Aorta (tissue), 5 donors: Measurements from ENCODE around the gene SULF2. TPM values are rescaled to one million over a fixed set of nuclear protein-coding genes. Genes with fewer than 3 reads are reported as not detected.

Source experiments
- ATAC-seq: fragments of 200-7000 bp; cut with Tn5 transposase; one replicate; pipeline ENCODE4 v1.9.1; 2022; ENCODE audit warnings: moderate library complexity; ENCODE audit not compliant: low FRiP score
- DNase-seq, 2 donors: peaks; one replicate each; pipeline ENCODE4 v3.0.0-alpha.2; 2020
- H3K27ac ChIP-seq, 2 donors: one replicate each; pipeline ENCODE4 v1.5.1; 2013; ENCODE audit warnings: low read length in 2 of 2, mild to moderate bottlenecking in 2 of 2, moderate library complexity in 2 of 2, control low read depth in 1 of 2, inconsistent platforms in 1 of 2, low read depth in 1 of 2
- H3K27me3 ChIP-seq, 2 donors: one replicate each; pipeline ENCODE4 v1.6.1; 2013; ENCODE audit warnings: control low read depth in 1 of 2, low read length in 1 of 2, mild to moderate bottlenecking in 1 of 2, moderate library complexity in 1 of 2; ENCODE audit not compliant: insufficient read depth in 2 of 2, control insufficient read depth in 1 of 2
- H3K36me3 ChIP-seq, 2 donors: one replicate each; pipeline ENCODE4 v1.6.1; 2013; ENCODE audit warnings: control low read depth in 1 of 2, low read length in 1 of 2, mild to moderate bottlenecking in 1 of 2; ENCODE audit not compliant: insufficient read depth in 2 of 2, control insufficient read depth in 1 of 2
- H3K4me1 ChIP-seq, 2 donors: one replicate each; pipeline ENCODE4 v1.6.1; 2013; ENCODE audit warnings: low read length in 2 of 2, control low read depth in 1 of 2, mild to moderate bottlenecking in 1 of 2, moderate library complexity in 1 of 2; ENCODE audit not compliant: insufficient read depth in 2 of 2, control insufficient read depth in 1 of 2
- H3K4me3 ChIP-seq, 2 donors: one replicate each; pipeline ENCODE4 v1.5.1; 2013; ENCODE audit warnings: low read length in 2 of 2, control low read depth in 1 of 2, mild to moderate bottlenecking in 1 of 2
- H3K9me3 ChIP-seq: one replicate; pipeline ENCODE4 v1.6.1; 2013; ENCODE audit warnings: mild to moderate bottlenecking, low read length; ENCODE audit not compliant: control insufficient read depth
- WGBS, 2 donors: extraction: QIAGEN DNeasy Blood & Tissue Kit; methylation state at CpG; one replicate each; pipeline ENCODE4 v1.1.7; 2013; 5-methylcytosine and 5-hydroxymethylcytosine counted together
- intact Hi-C, 2 donors: fragments of 100-400 bp; cut with DNase I; formaldehyde crosslinking; loops; one replicate each; pipeline versions ENCODE4 v1.14.2 to v1.15.0; 2022
- polyA plus RNA-seq, 2 donors: library from polyadenylated mRNA; stranded (reverse); fragments of 200-250 nt; gene quantifications; one replicate each; pipeline ENCODE4 v1.2.3, GENCODE V29; 2013
- total RNA-seq, 2 donors: library from RNA; stranded (reverse); fragmentation: NEBNext Ultra II Directional; extraction: Animal tissue kit (Norgen Biotek cat#: 25700); gene quantifications; one replicate each; pipeline ENCODE4 v1.2.1, GENCODE V29; 2021
- donor health status: healthy with polysubstance abuse.
- donor health status: Bipolar disorder and iron deficiency.
- donor health status: DM: no; HTN: no; CAD: no.
- donor health status: DM: no; HTN: no; CAD: no.
- donor health status: DM: yes; HTN: yes; CAD: no.

Gene SULF2
- total and polyA plus RNA-seq, 4 donors: 17.7 to 145 (median 64.7) TPM

DNA sequence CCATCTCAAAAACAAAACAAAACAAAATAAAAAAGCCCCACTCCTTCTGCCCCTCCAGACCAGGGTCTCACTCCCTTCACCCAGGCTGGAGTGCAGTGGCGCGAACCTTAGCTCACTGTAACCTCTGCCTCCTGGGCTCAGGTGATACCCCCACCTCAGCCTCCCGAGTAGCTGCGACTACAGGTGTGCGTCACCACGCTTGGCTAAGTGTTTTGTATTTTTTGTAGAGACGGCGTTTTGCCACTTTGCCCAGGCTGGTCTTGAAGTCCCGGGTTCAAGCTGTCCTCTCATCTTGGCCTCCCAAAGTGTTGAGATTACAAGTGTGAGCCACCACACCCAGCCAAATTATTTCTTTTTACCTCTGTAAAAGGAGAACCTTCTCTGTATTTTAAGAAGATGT is 173.5 kb downstream of the SULF2 start:
- ATAC-seq: no peak
- Histone ChIP-seq H3K27ac (no peak overlapping the region), H3K4me3 (no peak overlapping the region), H3K36me3 (no peaks in the 10 kb centered on the region), H3K4me1 (peaks cover 1 to 2% of the 10 kb centered on the region in 2 donors), H3K9me3 (no peaks in the 10 kb centered on the region), H3K27me3 (no peaks in the 10 kb centered on the region)
- intact Hi-C loops: loop anchor here in 1 of 2 donors (10.0 kb wide), 2 partner anchors 107 to 857 kb away; partner anchors contain the start of gene NCOA3
- no peak for DNase-seq
- 97 to 98% methylated on average over 9 of the region's 9 CpGs for WGBS, 2 donors

DNA sequence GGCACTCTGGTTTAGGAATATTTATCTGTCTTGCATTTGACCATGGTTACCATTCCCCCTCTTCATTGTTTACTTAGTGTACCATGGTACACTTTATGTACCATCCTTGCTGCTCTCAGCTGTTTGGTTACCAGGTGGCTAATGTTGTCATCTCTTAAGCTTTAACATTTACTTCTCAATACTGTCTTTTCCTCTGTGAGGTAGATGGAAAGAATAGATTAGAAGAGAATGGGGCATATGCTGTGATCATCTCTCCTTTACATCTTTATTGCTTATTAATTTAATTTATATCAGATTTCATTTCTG is 174.4 kb downstream of the SULF2 start:
- Histone ChIP-seq H3K27me3 (no peaks in the 10 kb centered on the region), H3K27ac (no peak overlapping the region), H3K9me3 (no peaks in the 10 kb centered on the region), H3K36me3 (no peaks in the 10 kb centered on the region), H3K4me1 (peaks cover 0 to 1% of the 10 kb centered on the region in 2 donors), H3K4me3 (no peak overlapping the region)
- DNase-seq (no peak), ATAC-seq (no peak)
- intact Hi-C loops: loop anchor here in 1 of 2 donors (10.0 kb wide), 2 partner anchors 106 to 856 kb away; partner anchors contain the start of gene NCOA3

- Histone ChIP-seq H3K27me3 (no peaks in the 10 kb centered on the region), H3K36me3 (no peaks in the 10 kb centered on the region), H3K27ac (peak overlapping the region in 1 of 2 donors; percentile 11), H3K9me3 (no peaks in the 10 kb centered on the region), H3K4me3 (no peak overlapping the region), H3K4me1 (peaks cover 0 to 1% of the 10 kb centered on the region in 2 donors)
- peak; percentile 83 for ATAC-seq
- intact Hi-C loops: loop anchor here in 1 of 2 donors (10.0 kb wide), 2 partner anchors 106 to 856 kb away; partner anchors contain the start of gene NCOA3
- peak in 1 of 2 donors; percentile 74 for DNase-seq
- 58 to 62% methylated on average over 6 of the region's 6 CpGs for WGBS, 2 donors
Observed at GRCh38 chr20:47610247-47610944, 174.9 kb downstream of the SULF2 start.

GRCh38 chr20:47609001-47609400 is 176.3 kb downstream of the SULF2 start:
- Histone ChIP-seq H3K4me1 (peaks cover 0 to 1% of the 10 kb centered on the region in 2 donors), H3K36me3 (no peaks in the 10 kb centered on the region), H3K27me3 (no peaks in the 10 kb centered on the region), H3K9me3 (no peaks in the 10 kb centered on the region), H3K27ac (no peak overlapping the region), H3K4me3 (no peak overlapping the region)
- intact Hi-C loops: no loop called here
- ATAC-seq: no peak
- DNase-seq: no peak
- 93 to 94% methylated on average over 5 of the region's 5 CpGs for WGBS, 2 donors
